ENCODE data around the gene IER2. TPM values are rescaled to one million over a fixed set of nuclear protein-coding genes. Genes with fewer than 3 reads are reported as not detected.

The IER2 gene
- total and polyA plus RNA-seq, 2 of the 8 experiments (the other 6 are each of a cell fraction or from before 2014, with no cell fraction given): 84.5 to 138 TPM

- Histone ChIP-seq H3K4me1 (replicated peaks in 1 of 4; ENCODE audit: control insufficient read depth in 3 of 4, insufficient read depth in 4 of 4, low read length in 3 of 4) (peaks cover 0 to 4% (median 0%) of the 10 kb centered on the region in 4 experiments; a peak in 2 of 7 replicates), H3K23me2 (ENCODE audit: low read depth, low read length) (peaks cover 11% of the 10 kb centered on the region; the same call in 1 of the 2 replicates), H3K14ac (ENCODE audit: insufficient read length) (no peak overlapping the region), H3K4me2 (ENCODE audit: insufficient read depth in 1 of 2, low read depth in 2 of 2, low read length in 2 of 2) (no peak overlapping the region), H3K9me3 (ENCODE audit: insufficient read depth in 2 of 2, low read depth in 1 of 2, low read length in 1 of 2) (no peaks in the 10 kb centered on the region), H3K36me3 (ENCODE audit: control insufficient read depth in 2 of 4, insufficient read depth in 4 of 4, low read length in 3 of 4) (peaks cover 0 to 13% (median 5%) of the 10 kb centered on the region in 4 experiments; a peak in 3 of 8 replicates), H2BK5ac (ENCODE audit: low read depth, low read length) (no peak overlapping the region), H3K9ac (replicated peaks in 1 of 4; ENCODE audit: extremely low read depth in 1 of 4, low read depth in 3 of 4, low read length in 3 of 4) (no peak overlapping the region), H2BK15ac (ENCODE audit: low read length) (no peak overlapping the region), H3K4ac (replicated peaks; ENCODE audit: insufficient read length, low read depth, low read length) (no peak overlapping the region), H3K4me3 (ENCODE audit: extremely low read depth in 1 of 4, insufficient read depth in 2 of 4, low read depth in 3 of 4, low read length in 4 of 4) (no peak overlapping the region), H3K23ac (ENCODE audit: insufficient read length) (no peak overlapping the region), H4K8ac (ENCODE audit: extremely low read depth, insufficient read depth, low read length) (no peak overlapping the region), H3K27me3 (replicated peaks in 1 of 4; ENCODE audit: control insufficient read depth in 3 of 4, extremely low read depth in 1 of 4, insufficient read depth in 3 of 4, low read length in 3 of 4) (no peaks in the 10 kb centered on the region; a peak in 1 of 7 replicates), H4K5ac (ENCODE audit: insufficient read length, low read depth, low read length) (no peak overlapping the region), H3K56ac (replicated peaks; ENCODE audit: insufficient read length, low read depth, low read length) (no peak overlapping the region), H2BK20ac (ENCODE audit: low read length) (no peak overlapping the region), H3K18ac (ENCODE audit: extremely low read depth, low read length) (no peak overlapping the region), H4K20me1 (replicated peaks in 1 of 2; ENCODE audit: control insufficient read depth in 1 of 2, insufficient read depth in 2 of 2, low read length in 2 of 2) (peaks cover 0 to 8% of the 10 kb centered on the region in 2 experiments), H3K27ac (ENCODE audit: low read depth, low read length) (no peak overlapping the region), H2BK120ac (replicated peaks; ENCODE audit: low read depth, low read length) (no peak overlapping the region), H2BK12ac (ENCODE audit: low read depth, low read length) (no peak overlapping the region), H2AK5ac (ENCODE audit: low read depth, low read length) (no peak overlapping the region), H3K79me2 (ENCODE audit: control insufficient read depth in 1 of 2, insufficient read depth in 2 of 2, low read length in 2 of 2) (peaks cover 0 to 19% of the 10 kb centered on the region in 2 experiments; a peak in 1 of 4 replicates), H3K79me1 (ENCODE audit: low read depth, low read length) (peaks cover 8% of the 10 kb centered on the region), H2AFZ (ENCODE audit: low read length) (no peak overlapping the region), H4K91ac (replicated peaks; ENCODE audit: insufficient read length, low read length) (no peak overlapping the region)
- TF ChIP-seq RFX5 (IDR thresholded peaks at IDR 0.05; ENCODE audit: borderline replicate concordance, low read depth, low read length): no peak
- no peak for TF ChIP-seq PHF8 (conservative IDR thresholded peaks at IDR 0.05; ENCODE audit: low read depth, low read length)
- no peak for TF ChIP-seq SP4 (IDR thresholded peaks at IDR 0.05; ENCODE audit: low read length)
- TF ChIP-seq CHD2 (IDR thresholded peaks at IDR 0.05; ENCODE audit: low read length): no peak
- TF ChIP-seq SUZ12 (IDR thresholded peaks at IDR 0.05; ENCODE audit: low read length): no peak
- no peak for TF ChIP-seq GTF2F1 (IDR thresholded peaks at IDR 0.05; ENCODE audit: borderline replicate concordance, low read depth, low read length)
- no peak for TF ChIP-seq SAP30 (IDR thresholded peaks at IDR 0.05; ENCODE audit: insufficient read depth, insufficient replicate concordance, low read length)
- no peak for TF ChIP-seq CREB1 (IDR thresholded peaks at IDR 0.05)
- no peak for TF ChIP-seq SIN3A (conservative IDR thresholded peaks at IDR 0.05 in 1 of 2, IDR thresholded peaks at IDR 0.05 in 1 of 2; ENCODE audit: low read depth in 1 of 2, low read length in 2 of 2)
- no peak for TF ChIP-seq EGR1 (IDR thresholded peaks at IDR 0.05; ENCODE audit: borderline replicate concordance, low read depth, low read length)
- TF ChIP-seq SIRT6 (IDR thresholded peaks at IDR 0.05; ENCODE audit: low read length): no peak
- ChIA-PET CTCF (ENCODE audit: partially characterized antibody) (interaction anchor here (0.6 to 1.5 kb wide), 6 partner anchors 15 to 896 kb away, joined by 3 to 4 read pairs (median 4); no protein-coding TSS in a partner anchor), POLR2A (ENCODE audit: partially characterized antibody) (interaction anchor here (0.7 to 1.8 kb wide), 6 partner anchors 9 to 27 kb away, joined by 3 to 7 read pairs (median 3); no protein-coding TSS in a partner anchor)
- FAIRE-seq: no peak
- DNase-seq (ENCODE audit: low read depth in 1 of 2, low spot score in 2 of 2): no peak
- WGBS, 2 experiments (ENCODE audit: extremely low coverage in 1 of 2, insufficient coverage in 1 of 2, insufficient read length in 1 of 2, insufficient replicate concordance in 2 of 2, low coverage in 1 of 2, low lambda C conversion rate in 2 of 2, missing lambda C conversion rate in 1 of 2): 92% methylated on average over 11 of the region's 16 CpGs; no CpG with 5 or more reads in 1 of the 2 experiments
These were observed 3.2 kb upstream of the IER2 start for GRCh38 chr19:13146763-13147563.

Data from H1 (cell line).